Ectodermal cell (in vitro differentiated cells): Measurements from ENCODE around the gene GABRG3.
"Not testable (repeated sequence)": the region's sequence is repeated elsewhere in the genome, so short reads cannot be mapped to it uniquely, and the experiment has no call there.

Experiments used
- H3K27ac ChIP-seq: 2 replicates; pipeline ENCODE4 v1.7.0; 2013; ENCODE audit warnings: mild to moderate bottlenecking, low read depth, low read length; ENCODE audit not compliant: insufficient read depth, poor library complexity, severe bottlenecking
- H3K27me3 ChIP-seq: 2 replicates; pipeline ENCODE4 v1.7.0; 2013; ENCODE audit warnings: mild to moderate bottlenecking, low read length; ENCODE audit not compliant: insufficient read depth, control insufficient read depth, poor library complexity, severe bottlenecking
- H3K36me3 ChIP-seq: one replicate; pipeline ENCODE4 v1.7.0; 2013; ENCODE audit warnings: low read length; ENCODE audit not compliant: control insufficient read depth, insufficient read depth
- H3K4me1 ChIP-seq: one replicate; pipeline ENCODE4 v1.7.0; 2013; ENCODE audit warnings: low read length; ENCODE audit not compliant: control insufficient read depth, insufficient read depth
- H3K4me3 ChIP-seq: 2 replicates; pipeline ENCODE4 v1.7.0; 2013; ENCODE audit warnings: low read depth, low read length, control low read depth; ENCODE audit not compliant: insufficient read depth
- H3K9me3 ChIP-seq: 2 replicates; pipeline ENCODE4 v1.7.0; 2013; ENCODE audit warnings: mild to moderate bottlenecking, low read length, moderate library complexity; ENCODE audit not compliant: control insufficient read depth
- WGBS, 2 experiments: methylation state at CpG; one replicate each; pipeline ENCODE4 v1.1.7; 2013; ENCODE audit warnings: missing lambda C conversion rate in 2 of 2; 5-methylcytosine and 5-hydroxymethylcytosine counted together

Gene GABRG3

DNA sequence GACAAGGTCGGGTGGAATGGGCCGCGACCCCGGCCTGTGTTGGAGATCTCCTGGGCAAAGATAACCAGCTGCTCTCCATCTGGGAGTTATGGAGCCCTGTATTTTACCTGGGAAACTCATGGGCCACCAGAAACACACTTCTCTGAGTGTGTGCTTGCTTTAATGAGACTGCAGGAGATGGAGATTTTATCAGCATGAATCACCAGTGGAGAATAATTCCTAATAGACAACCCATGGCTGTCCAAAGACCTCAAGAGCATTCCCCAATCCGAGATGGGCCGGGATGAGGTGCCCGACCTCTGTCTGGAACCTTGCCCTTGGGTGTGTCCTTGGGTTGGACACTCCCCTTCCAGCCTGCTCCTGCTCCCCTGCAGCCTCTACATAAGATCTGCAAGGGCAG, 389.3 kb downstream of the GABRG3 start:
- no peaks in the 10 kb centered on the region for H3K36me3 ChIP-seq
- no peak overlapping the region for H3K4me3 ChIP-seq
- 91 to 95% methylated on average over 7 of the region's 7 CpGs for WGBS, 2 experiments
- H3K27ac ChIP-seq = no peak overlapping the region
- H3K27me3 ChIP-seq = no peaks in the 10 kb centered on the region
- no peaks in the 10 kb centered on the region for H3K4me1 ChIP-seq
- no peaks in the 10 kb centered on the region for H3K9me3 ChIP-seq

DNA sequence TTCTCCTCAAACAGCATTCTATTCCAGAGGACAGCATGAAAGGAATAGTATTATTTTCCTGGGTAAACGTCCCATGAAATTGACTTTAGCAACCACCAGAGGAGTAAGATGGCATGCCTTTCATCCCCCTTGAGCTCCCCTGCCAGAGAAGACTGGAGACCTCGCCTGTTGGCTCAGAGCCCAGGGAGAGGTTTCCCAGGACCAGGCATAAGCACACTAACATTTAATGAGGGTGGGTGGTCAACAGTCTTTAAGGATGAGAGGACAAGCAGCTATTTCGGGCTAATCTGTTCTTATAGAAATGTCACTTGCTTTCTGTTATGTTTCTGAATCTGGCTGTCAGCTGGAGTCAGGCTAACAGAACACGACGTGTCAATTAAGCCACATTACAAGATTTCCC, 390.5 kb downstream of the GABRG3 start:
- Histone ChIP-seq H3K4me1 (no peaks in the 10 kb centered on the region), H3K27ac (no peak overlapping the region)
- 85 to 92% methylated on average over 3 to 5 of the region's 5 CpGs for WGBS, 2 experiments

DNA sequence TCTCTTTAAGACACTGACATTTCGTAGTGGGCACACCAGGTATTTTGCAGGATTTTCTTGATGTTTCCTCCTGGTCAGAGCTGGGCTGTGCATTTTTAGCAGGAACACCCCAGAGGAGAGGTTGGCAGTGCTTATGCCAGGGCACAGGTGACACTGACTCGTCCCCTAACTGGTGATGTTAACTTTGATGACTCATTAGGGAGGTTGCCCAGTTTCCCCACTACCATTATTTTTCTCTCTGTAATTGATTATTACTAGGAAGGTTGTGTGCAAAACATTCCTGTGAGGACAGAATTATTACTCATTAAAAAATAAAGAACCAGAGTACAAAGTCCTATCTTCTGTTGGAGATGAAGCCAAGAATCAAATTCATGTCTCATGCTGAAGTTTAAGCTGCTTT, 394.5 kb downstream of the GABRG3 start:
- no peak overlapping the region for H3K27ac ChIP-seq
- no peak overlapping the region for H3K4me3 ChIP-seq
- 82 to 90% methylated on average over 1 to 2 of the region's 2 CpGs for WGBS, 2 experiments
- no peaks in the 10 kb centered on the region for H3K9me3 ChIP-seq
- no peaks in the 10 kb centered on the region for H3K4me1 ChIP-seq
- no peaks in the 10 kb centered on the region for H3K27me3 ChIP-seq
- H3K36me3 ChIP-seq = no peaks in the 10 kb centered on the region

More for the DNA sequence above, 390.5 kb downstream of the GABRG3 start:
- Histone ChIP-seq H3K27me3 (no peaks in the 10 kb centered on the region), H3K36me3 (no peaks in the 10 kb centered on the region), H3K4me3 (no peak overlapping the region), H3K9me3 (no peaks in the 10 kb centered on the region)

- H3K9me3 ChIP-seq, H3K4me3 ChIP-seq, H3K36me3 ChIP-seq, H3K27me3 ChIP-seq, H3K27ac ChIP-seq, H3K4me1 ChIP-seq: not testable (repeated sequence)
- WGBS, 2 experiments = 84 to 96% methylated on average over 2 of the region's 2 CpGs
Observed at GRCh38 chr15:27377391-27377790, 406.4 kb downstream of the GABRG3 start.

GRCh38 chr15:27382361-27383025, 411.5 kb downstream of the GABRG3 start:
- H3K27ac ChIP-seq = peak overlapping the region; percentile 61
- no peaks in the 10 kb centered on the region for H3K36me3 ChIP-seq
- no peak overlapping the region for H3K4me3 ChIP-seq
- WGBS, 2 experiments = 54 to 60% methylated on average over 8 of the region's 8 CpGs
- H3K4me1 ChIP-seq = peaks cover 19% of the 10 kb centered on the region
- no peaks in the 10 kb centered on the region for H3K27me3 ChIP-seq
- no peaks in the 10 kb centered on the region for H3K9me3 ChIP-seq

DNA sequence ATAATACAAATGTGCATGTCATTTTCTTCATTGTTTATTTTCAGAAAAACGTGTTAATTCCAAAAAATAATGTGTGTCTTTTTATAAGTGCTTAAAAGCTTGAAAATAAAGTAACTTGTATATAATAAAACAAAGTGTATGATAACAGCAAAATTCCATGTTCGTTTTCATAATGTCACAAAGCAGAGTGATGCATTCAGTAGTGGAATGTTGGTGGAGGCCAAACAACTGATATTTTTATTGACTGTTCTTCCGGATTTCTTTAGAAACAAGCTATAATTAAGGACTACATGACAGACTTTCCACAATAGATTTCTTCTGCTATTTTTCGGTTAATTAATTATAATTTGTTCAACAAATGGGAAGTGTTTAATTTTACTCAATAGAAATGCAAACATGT, 412.7 kb downstream of the GABRG3 start:
- WGBS, 2 experiments = 90 to 97% methylated on average over 2 to 3 of the region's 4 CpGs
- H3K4me3 ChIP-seq = no peak overlapping the region
- H3K4me1 ChIP-seq = peaks cover 19% of the 10 kb centered on the region
- H3K36me3 ChIP-seq = no peaks in the 10 kb centered on the region
- no peak overlapping the region for H3K27ac ChIP-seq
- H3K9me3 ChIP-seq = no peaks in the 10 kb centered on the region
- no peaks in the 10 kb centered on the region for H3K27me3 ChIP-seq

DNA sequence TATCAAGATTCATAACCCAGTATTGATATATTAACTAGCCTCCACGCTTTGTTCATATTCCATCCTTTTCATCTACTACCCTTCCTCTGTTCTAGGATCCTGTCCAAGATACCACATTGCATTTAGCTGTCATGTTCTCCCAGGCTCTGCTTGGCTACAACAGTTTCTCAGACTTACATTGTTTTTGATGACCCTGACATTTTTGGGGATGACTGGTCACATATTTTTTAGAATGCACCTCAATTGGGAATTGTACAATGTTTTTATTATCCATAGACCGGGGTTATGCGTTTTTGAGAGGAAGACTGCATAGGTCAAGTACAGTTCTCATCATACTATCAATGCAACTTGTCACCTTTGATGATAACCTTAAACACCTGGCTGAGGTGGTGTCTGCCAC, 421.2 kb downstream of the GABRG3 start:
- Histone ChIP-seq H3K36me3 (no peaks in the 10 kb centered on the region), H3K9me3 (no peaks in the 10 kb centered on the region), H3K27ac (no peak overlapping the region), H3K4me3 (no peak overlapping the region), H3K27me3 (no peaks in the 10 kb centered on the region), H3K4me1 (no peaks in the 10 kb centered on the region)
- WGBS, 2 experiments = 92 to 97% methylated on average over 3 of the region's 3 CpGs

DNA sequence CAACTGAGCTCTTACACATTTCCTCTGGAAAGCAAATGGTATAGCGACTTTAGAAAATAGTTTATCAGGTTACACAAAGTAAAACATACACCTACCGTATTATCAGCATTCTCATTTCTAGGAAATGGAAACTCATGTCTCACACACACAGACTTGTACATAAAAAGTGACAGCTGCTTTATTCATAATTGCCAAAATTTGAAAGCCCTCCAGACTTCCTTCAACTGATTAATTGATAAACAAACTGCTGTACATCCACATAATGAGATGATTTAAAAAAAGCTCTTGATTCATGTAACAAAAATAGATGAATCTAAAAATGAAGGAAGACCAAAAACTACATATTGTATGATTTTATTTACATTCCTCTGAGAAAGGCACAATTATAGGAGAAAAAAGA, 425.5 kb downstream of the GABRG3 start:
- Histone ChIP-seq H3K27me3 (no peaks in the 10 kb centered on the region), H3K27ac (no peak overlapping the region), H3K36me3 (no peaks in the 10 kb centered on the region), H3K4me3 (no peak overlapping the region), H3K9me3 (no peaks in the 10 kb centered on the region), H3K4me1 (no peaks in the 10 kb centered on the region)
- 68 to 72% methylated on average over 2 of the region's 2 CpGs for WGBS, 2 experiments

GRCh38 chr15:27396996-27397395, 426.0 kb downstream of the GABRG3 start:
- 95 to 98% methylated on average over 4 to 6 of the region's 6 CpGs for WGBS, 2 experiments

GRCh38 chr15:27398631-27399161, 427.7 kb downstream of the GABRG3 start:
- Histone ChIP-seq H3K36me3 (no peaks in the 10 kb centered on the region), H3K4me3 (no peak overlapping the region), H3K27me3 (no peaks in the 10 kb centered on the region), H3K9me3 (no peaks in the 10 kb centered on the region), H3K4me1 (no peaks in the 10 kb centered on the region), H3K27ac (no peak overlapping the region)
- 49 to 59% methylated on average over 5 of the region's 8 CpGs for WGBS, 2 experiments

More at GRCh38 chr15:27396996-27397395, 426.0 kb downstream of the GABRG3 start:
- Histone ChIP-seq H3K4me1 (no peaks in the 10 kb centered on the region), H3K9me3 (no peaks in the 10 kb centered on the region), H3K27ac (no peak overlapping the region), H3K27me3 (no peaks in the 10 kb centered on the region), H3K4me3 (no peak overlapping the region), H3K36me3 (no peaks in the 10 kb centered on the region)
